IMR-90 (cell line): ENCODE results near the gene GDF10. TPM values are rescaled to one million over a fixed set of nuclear protein-coding genes. Genes with fewer than 3 reads are reported as not detected.

Source experiments
- ATAC-seq: fragments of 200-7000 bp; cut with Tn5 transposase; 2 replicates; pipeline ENCODE4 v1.9.1; 2020; ENCODE audit warnings: low read depth, mild to moderate bottlenecking, moderate library complexity
- BruUV-seq: library from RNA; stranded (reverse); fragments of 400-500 nt; replicated peaks from 2 replicates; lab custom pipeline; 2021; lab: Mats Ljungman, UMichigan
- CTCF ChIA-PET: fragments of 300-600 bp; formaldehyde crosslinking; extraction: SDS; loops from one replicate; lab custom pipeline; 2021; ENCODE audit warnings: antibody characterized with exemption; lab: Yijun Ruan, JAX
- POLR2A ChIA-PET: fragments of 300-600 bp; sonication (Branson Sonifier 250); formaldehyde crosslinking; loops from one replicate; lab custom pipeline; 2022; ENCODE audit warnings: antibody characterized with exemption; ENCODE audit not compliant: unreplicated experiment; lab: Charles Lee
- DNase-seq: peaks from one replicate; pipeline ENCODE4 v3.0.0; 2013
- H2AFZ ChIP-seq: replicated peaks from 2 replicates; pipeline ENCODE3; 2013; ENCODE audit warnings: low read length, mild to moderate bottlenecking; ENCODE audit not compliant: poor library complexity
- H2AK5ac ChIP-seq: 2 replicates; pipeline ENCODE4 v1.6.1; 2013; ENCODE audit warnings: low read depth, low read length, inconsistent platforms
- H2AK9ac ChIP-seq: replicated peaks from 2 replicates; pipeline ENCODE3; 2013; ENCODE audit warnings: mild to moderate bottlenecking, low read depth, low read length, moderate library complexity; ENCODE audit not compliant: poor library complexity
- H2BK120ac ChIP-seq: 2 replicates; pipeline ENCODE4 v1.6.1; 2013; ENCODE audit warnings: low read depth, low read length, inconsistent platforms
- H2BK15ac ChIP-seq: 3 replicates; pipeline ENCODE4 v1.6.1; 2013; ENCODE audit warnings: low read depth, low read length, inconsistent platforms
- H2BK20ac ChIP-seq: 2 replicates; pipeline ENCODE4 v1.6.1; 2013; ENCODE audit warnings: low read depth, mild to moderate bottlenecking, inconsistent platforms, low read length, moderate library complexity
- H2BK5ac ChIP-seq: 2 replicates; pipeline ENCODE4 v1.6.1; 2013; ENCODE audit warnings: mild to moderate bottlenecking, low read depth, low read length, inconsistent platforms; ENCODE audit not compliant: poor library complexity, severe bottlenecking
- H3K14ac ChIP-seq: replicated peaks from 2 replicates; pipeline ENCODE4 v1.6.1; 2013; ENCODE audit warnings: low read depth, low read length, inconsistent platforms
- H3K18ac ChIP-seq: 2 replicates; pipeline ENCODE4 v1.6.1; 2013; ENCODE audit warnings: low read depth, low read length, control low read depth
- H3K23ac ChIP-seq: 2 replicates; pipeline ENCODE4 v1.6.1; 2013; ENCODE audit warnings: low read depth, low read length, inconsistent platforms
- H3K27ac ChIP-seq: 2 replicates; pipeline ENCODE4 v1.5.1; 2013; ENCODE audit warnings: mild to moderate bottlenecking, control low read depth, low read length; ENCODE audit not compliant: insufficient read depth
- H3K27me3 ChIP-seq: 2 replicates; pipeline ENCODE4 v1.6.1; 2013; ENCODE audit warnings: low read length; ENCODE audit not compliant: control insufficient read depth, insufficient read depth
- H3K36me3 ChIP-seq: 2 replicates; pipeline ENCODE4 v1.6.1; 2013; ENCODE audit warnings: low read length, mixed read lengths; ENCODE audit not compliant: control insufficient read depth, insufficient read depth
- H3K4ac ChIP-seq: 2 replicates; pipeline ENCODE4 v1.6.1; 2013; ENCODE audit warnings: low read depth, low read length, inconsistent platforms
- H3K4me1 ChIP-seq: 2 replicates; pipeline ENCODE4 v1.6.1; 2013; ENCODE audit warnings: low read length, mixed read lengths; ENCODE audit not compliant: control insufficient read depth, insufficient read depth
- H3K4me2 ChIP-seq: 2 replicates; pipeline ENCODE4 v1.6.1; 2013; ENCODE audit warnings: low read depth, mild to moderate bottlenecking, control low read depth, low read length, moderate library complexity
- H3K4me3 ChIP-seq: 2 replicates; pipeline ENCODE4 v1.5.1; 2013; ENCODE audit warnings: low read depth, mild to moderate bottlenecking, control low read depth, low read length, moderate library complexity; ENCODE audit not compliant: insufficient read depth
- H3K56ac ChIP-seq: 2 replicates; pipeline ENCODE4 v1.6.1; 2013; ENCODE audit warnings: low read length, inconsistent platforms; ENCODE audit not compliant: insufficient read depth; ENCODE audit errors: extremely low read depth
- H3K79me1 ChIP-seq, 2 experiments: 2 replicates each; pipeline ENCODE4 v1.6.1; 2013; ENCODE audit warnings: low read length in 2 of 2, inconsistent platforms in 1 of 2, low read depth in 1 of 2
- H3K9ac ChIP-seq: 2 replicates; pipeline ENCODE4 v1.6.1; 2013; ENCODE audit warnings: low read depth, low read length, control low read depth
- H3K9me1 ChIP-seq: 2 replicates; pipeline ENCODE4 v1.6.1; 2013; ENCODE audit warnings: low read length, inconsistent platforms; ENCODE audit not compliant: insufficient read depth
- H3K9me3 ChIP-seq: 2 replicates; pipeline ENCODE4 v1.6.1; 2013; ENCODE audit warnings: low read length; ENCODE audit not compliant: control insufficient read depth, insufficient read depth
- H4K20me1 ChIP-seq: 2 replicates; pipeline ENCODE4 v1.6.1; 2013; ENCODE audit warnings: low read length, inconsistent platforms; ENCODE audit not compliant: insufficient read depth
- H4K5ac ChIP-seq: 2 replicates; pipeline ENCODE4 v1.6.1; 2013; ENCODE audit warnings: mild to moderate bottlenecking, low read depth, low read length, control low read depth
- H4K8ac ChIP-seq, 2 experiments: 2 replicates each; pipeline ENCODE4 v1.6.1; 2013; ENCODE audit warnings: low read depth in 2 of 2, low read length in 2 of 2, control low read depth in 1 of 2, inconsistent platforms in 1 of 2
- H4K91ac ChIP-seq: 2 replicates; pipeline ENCODE4 v1.6.1; 2013; ENCODE audit warnings: low read depth, low read length, inconsistent platforms; ENCODE audit not compliant: insufficient read depth
- BHLHE40 ChIP-seq: fragments of 150-350 bp; IDR thresholded peaks from 2 replicates; pipeline ENCODE4 v1.6.1; 2016; ENCODE audit warnings: mild to moderate bottlenecking, low read depth, low read length
- CEBPB ChIP-seq: IDR thresholded peaks from 2 replicates; pipeline ENCODE4 v1.6.1; 2012; ENCODE audit warnings: low read depth, low read length, improper control_type of control experiment
- CHD1 ChIP-seq: IDR thresholded peaks from 2 replicates; pipeline ENCODE4 v1.6.1; 2012; ENCODE audit warnings: low read depth, low read length, improper control_type of control experiment
- CTCF ChIP-seq: conservative IDR thresholded peaks from 2 replicates; pipeline ENCODE4 v1.5.1; 2012; ENCODE audit warnings: mild to moderate bottlenecking, low read depth, low read length, improper control_type of control experiment
- ELK1 ChIP-seq: fragments of 150-350 bp; IDR thresholded peaks from 2 replicates; pipeline ENCODE4 v1.6.1; 2016; ENCODE audit warnings: low read depth, mild to moderate bottlenecking, low read length, moderate library complexity, borderline replicate concordance
- FOS ChIP-seq: fragments of 150-350 bp; IDR thresholded peaks from 2 replicates; pipeline ENCODE4 v1.6.1; 2016; ENCODE audit warnings: low read depth, low read length
- MAFK ChIP-seq: IDR thresholded peaks from 2 replicates; pipeline ENCODE4 v1.6.1; 2012; ENCODE audit warnings: low read depth, low read length, improper control_type of control experiment
- MAZ ChIP-seq: IDR thresholded peaks from 2 replicates; pipeline ENCODE4 v1.6.1; 2012; ENCODE audit warnings: low read depth, mild to moderate bottlenecking, low read length, improper control_type of control experiment, moderate library complexity, borderline replicate concordance
- MXI1 ChIP-seq: IDR thresholded peaks from 2 replicates; pipeline ENCODE4 v1.6.1; 2012; ENCODE audit warnings: low read depth, mild to moderate bottlenecking, low read length, moderate library complexity, borderline replicate concordance
- NFE2L2 ChIP-seq: fragments of 150-350 bp; IDR thresholded peaks from 2 replicates; pipeline ENCODE4 v1.6.1; 2016; ENCODE audit warnings: low read depth, mild to moderate bottlenecking, low read length
- POLR2A ChIP-seq: IDR thresholded peaks from 2 replicates; pipeline ENCODE4 v1.6.1; 2012; ENCODE audit warnings: mild to moderate bottlenecking, low read depth, low read length
- RAD21 ChIP-seq: IDR thresholded peaks from 2 replicates; pipeline ENCODE4 v1.6.1; 2012; ENCODE audit warnings: low read length, improper control_type of control experiment
- RCOR1 ChIP-seq: IDR thresholded peaks from 2 replicates; pipeline ENCODE4 v1.6.1; 2012; ENCODE audit warnings: mild to moderate bottlenecking, low read length, improper control_type of control experiment; ENCODE audit not compliant: insufficient replicate concordance
- RFX5 ChIP-seq: IDR thresholded peaks from 2 replicates; pipeline ENCODE4 v1.8.0; 2012; ENCODE audit warnings: low read depth, mild to moderate bottlenecking, low read length, moderate library complexity
- SMC3 ChIP-seq: fragments of 150-350 bp; IDR thresholded peaks from 2 replicates; pipeline ENCODE4 v1.6.1; 2016; ENCODE audit warnings: low read depth, mild to moderate bottlenecking, antibody characterized with exemption, low read length, moderate library complexity
- USF2 ChIP-seq: fragments of 150-350 bp; IDR thresholded peaks from 2 replicates; pipeline ENCODE4 v1.6.1; 2017; ENCODE audit warnings: mild to moderate bottlenecking, antibody characterized with exemption, low read length, low read depth
- WGBS, 2 experiments: methylation state at CpG; one replicate each; pipeline versions ENCODE4 v1.1.5 to v1.1.7; 2013; ENCODE audit warnings: missing lambda C conversion rate in 2 of 2; ENCODE audit not compliant: insufficient read length in 1 of 2; ENCODE audit errors: extremely low coverage in 2 of 2; 5-methylcytosine and 5-hydroxymethylcytosine counted together
- dilution Hi-C: fragments of 300-500 bp; cut with HindIII; formaldehyde crosslinking; loops from one replicate; pipeline ENCODE4 v1.14.3; 2018; ENCODE audit warnings: low sequenced_read_pairs; ENCODE audit not compliant: unreplicated experiment
- in situ Hi-C: fragments of 300-500 bp; cut with MboI; formaldehyde crosslinking; loops from 3 replicates; pipeline ENCODE4 v1.14.3; 2019; ENCODE audit warnings: low sequenced_read_pairs, inconsistent platforms, mixed read lengths
- intact Hi-C: fragments of 100-400 bp; cut with micrococcal nuclease; formaldehyde crosslinking; loops from 2 replicates; pipeline ENCODE4 v1.10.0; 2022
- polyA plus RNA-seq, 3 experiments: library from polyadenylated mRNA; depleted of rRNA; stranded (reverse); fragments of >200 nt; gene quantifications; 2 replicates each; pipeline ENCODE4 v1.2.3, GENCODE V29; 2012; ENCODE audit warnings: low replicate concordance in 1 of 3
- total RNA-seq: library from RNA; depleted of rRNA; stranded (reverse); fragments of >200 nt; gene quantifications from 2 replicates; pipeline ENCODE4 v1.2.3, GENCODE V29; 2012

The GDF10 gene
- total and polyA plus RNA-seq, 2 of the 4 experiments (the other 2 are of a cell fraction): 0.34 TPM; not detected in 1

GRCh38 chr10:47261121-47261520 is 38.9 kb upstream of the GDF10 start:
- POLR2A ChIA-PET: no interaction called here
- H3K4ac ChIP-seq: no peak overlapping the region
- H3K4me2 ChIP-seq: no peak overlapping the region
- H3K9me3 ChIP-seq: peaks cover 2% of the 10 kb centered on the region
- no peak overlapping the region for H2BK15ac ChIP-seq
- DNase-seq (no peak), ATAC-seq (no peak)
- H4K8ac ChIP-seq: no peak overlapping the region
- no peak for TF ChIP-seq RCOR1
- no peak for TF ChIP-seq RAD21
- no peak for TF ChIP-seq ELK1
- TF ChIP-seq MXI1: no peak
- no peak for TF ChIP-seq NFE2L2
- no peak for TF ChIP-seq MAZ
- no peak for TF ChIP-seq CTCF
- no peak for TF ChIP-seq POLR2A
- TF ChIP-seq BHLHE40: no peak
- no peak for TF ChIP-seq USF2
- no peak for TF ChIP-seq FOS
- no peak for TF ChIP-seq CEBPB
- TF ChIP-seq MAFK: no peak
- no peak for TF ChIP-seq SMC3
- no peak for TF ChIP-seq CHD1
- no peak for TF ChIP-seq RFX5
- H3K4me1 ChIP-seq: peaks cover 2% of the 10 kb centered on the region; the same call in 1 of the 2 replicates
- H3K23ac ChIP-seq: no peak overlapping the region
- no peaks in the 10 kb centered on the region for H3K79me1 ChIP-seq
- no peak overlapping the region for H3K4me3 ChIP-seq
- no peak overlapping the region for H3K18ac ChIP-seq
- dilution Hi-C loops: no loop called here
- H4K91ac ChIP-seq: no peak overlapping the region
- peaks cover 15% of the 10 kb centered on the region for H3K27me3 ChIP-seq
- H2BK20ac ChIP-seq: no peak overlapping the region
- H3K9ac ChIP-seq: no peak overlapping the region
- no peak overlapping the region for H3K27ac ChIP-seq
- no peak overlapping the region for H3K56ac ChIP-seq
- no peak overlapping the region for H2AK5ac ChIP-seq
- no peaks in the 10 kb centered on the region for H4K20me1 ChIP-seq
- H2BK5ac ChIP-seq: no peak overlapping the region
- no peak overlapping the region for H2AK9ac ChIP-seq
- H3K36me3 ChIP-seq: no peaks in the 10 kb centered on the region
- in situ Hi-C loops: no loop called here
- WGBS, 2 experiments: no CpG with 5 or more reads among the region's 1 CpG
- H3K14ac ChIP-seq: no peak overlapping the region
- intact Hi-C loops: no loop called here
- no peak overlapping the region for H2BK120ac ChIP-seq
- BruUV-seq: no TSS peak
- no peaks in the 10 kb centered on the region for H3K9me1 ChIP-seq
- H4K5ac ChIP-seq: no peak overlapping the region
- H2AFZ ChIP-seq: no peak overlapping the region
- CTCF ChIA-PET: interaction anchor here (1.2 kb wide), 1 partner anchor 213 kb away, joined by 5 read pairs; no protein-coding TSS in a partner anchor
